NCI-H128 (cell line): ENCODE measurements around the gene SERPINA4.

Source experiments
- DNase-seq: peaks from one replicate; lab custom pipeline; 2025; ENCODE audit not compliant: unreplicated experiment; lab: John Stamatoyannopoulos, UW

Gene SERPINA4

GRCh38 chr14:94560751-94561655 lies at the start of gene SERPINA4:
TSS of gene SERPINA4 (plus strand) at chr14:94561442. CDS start at chr14:94563483, 2,041 bp downstream.
- no peak for DNase-seq

GRCh38 chr14:94514351-94514750 lies 46.9 kb upstream of the SERPINA4 start:
- DNase-seq, result no peak

GRCh38 chr14:94515426-94515825 lies 45.8 kb upstream of the SERPINA4 start:
- no peak for DNase-seq

GRCh38 chr14:94515856-94516255 lies 45.4 kb upstream of the SERPINA4 start:
- no peak for DNase-seq

- no peak for DNase-seq
These were observed 44.0 kb upstream of the SERPINA4 start for GRCh38 chr14:94517248-94517640.

- no peak for DNase-seq
These were observed 43.5 kb upstream of the SERPINA4 start for GRCh38 chr14:94517641-94518257.

GRCh38 chr14:94521375-94522114 lies 39.7 kb upstream of the SERPINA4 start:
- no peak for DNase-seq

- no peak for DNase-seq
These were observed 39.0 kb upstream of the SERPINA4 start for GRCh38 chr14:94522115-94522724.

- DNase-seq, result no peak
These were observed 38.0 kb upstream of the SERPINA4 start for GRCh38 chr14:94523265-94523664.

GRCh38 chr14:94524093-94524492 lies 37.1 kb upstream of the SERPINA4 start:
- no peak for DNase-seq

- DNase-seq, result no peak
These were observed 30.1 kb upstream of the SERPINA4 start for GRCh38 chr14:94531187-94531586.

- no peak for DNase-seq
These were observed 28.8 kb upstream of the SERPINA4 start for GRCh38 chr14:94532447-94532846.

GRCh38 chr14:94535506-94535905 lies 25.7 kb upstream of the SERPINA4 start:
- no peak for DNase-seq

GRCh38 chr14:94536836-94537235 lies 24.4 kb upstream of the SERPINA4 start:
- no peak for DNase-seq

GRCh38 chr14:94538070-94538740 lies 23.0 kb upstream of the SERPINA4 start:
- no peak for DNase-seq

- DNase-seq, result no peak
These were observed 22.1 kb upstream of the SERPINA4 start for GRCh38 chr14:94539181-94539580.

GRCh38 chr14:94540031-94540794 lies 21.0 kb upstream of the SERPINA4 start:
- DNase-seq, result no peak

GRCh38 chr14:94541234-94541975 lies 19.8 kb upstream of the SERPINA4 start:
- DNase-seq, result no peak

GRCh38 chr14:94542111-94542810 lies 19.0 kb upstream of the SERPINA4 start:
- no peak for DNase-seq
